ACHN (cell line): ENCODE results near the gene IPPK.
"Not testable (repeated sequence)": the region's sequence is repeated elsewhere in the genome, so short reads cannot be mapped to it uniquely, and the experiment has no call there.

Experiments
- DNase-seq: peaks from one replicate; pipeline ENCODE4 v3.0.0-alpha.2; 2015
- in situ Hi-C: cut with HindIII; loops from 2 replicates; pipeline ENCODE4 v1.10.0; 2017; ENCODE audit warnings: low sequenced_read_pairs, low pct_ligation_motif_present, low pct_unique_long_range_greater_than_20kb

The IPPK gene

GRCh38 chr9:92573612-92574011 is 96.3 kb downstream of the IPPK start:
- in situ Hi-C loops, DNase-seq: not testable (repeated sequence)

GRCh38 chr9:92571871-92572270 is 98.1 kb downstream of the IPPK start:
- in situ Hi-C loops, DNase-seq: not testable (repeated sequence)

GRCh38 chr9:92564982-92565381 is 104.9 kb downstream of the IPPK start:
- DNase-seq, result no peak
- in situ Hi-C loops, result no loop called here

GRCh38 chr9:92564504-92564903 is 105.4 kb downstream of the IPPK start:
- in situ Hi-C loops, result no loop called here
- DNase-seq, result no peak
